Fibroblast of skin of left quadriceps (primary cell): ENCODE data around the gene SCYGR1.
"Not testable (repeated sequence)": the region's sequence is repeated elsewhere in the genome, so short reads cannot be mapped to it uniquely, and the experiment has no call there.

Experiments used
- DNase-seq, 2 experiments: peaks; one replicate each; pipeline ENCODE4 v3.0.0-alpha.2; 2013; ENCODE audit warnings: low read depth in 2 of 2

Gene SCYGR1

DNA sequence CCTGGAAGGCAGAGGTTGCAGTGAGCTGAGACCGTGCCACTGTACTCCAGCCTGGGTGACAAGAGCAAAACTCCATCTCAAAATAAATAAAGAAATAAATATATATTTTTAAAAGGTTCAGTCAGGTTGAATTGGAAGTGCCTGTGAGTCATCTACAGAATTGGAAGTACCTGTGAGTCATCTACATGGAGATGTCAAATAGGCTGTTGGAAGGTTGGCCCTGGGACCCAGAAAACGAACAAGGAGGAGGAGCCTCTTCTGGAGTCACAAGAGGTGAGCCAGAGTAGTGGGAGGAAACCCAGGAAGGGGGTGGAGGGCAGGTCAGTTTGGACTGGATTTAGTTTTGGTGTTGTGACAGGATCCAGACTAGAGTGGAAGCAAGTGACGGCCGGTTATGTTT lies 15.2 kb upstream of the SCYGR1 start:
- DNase-seq: no peak

DNA sequence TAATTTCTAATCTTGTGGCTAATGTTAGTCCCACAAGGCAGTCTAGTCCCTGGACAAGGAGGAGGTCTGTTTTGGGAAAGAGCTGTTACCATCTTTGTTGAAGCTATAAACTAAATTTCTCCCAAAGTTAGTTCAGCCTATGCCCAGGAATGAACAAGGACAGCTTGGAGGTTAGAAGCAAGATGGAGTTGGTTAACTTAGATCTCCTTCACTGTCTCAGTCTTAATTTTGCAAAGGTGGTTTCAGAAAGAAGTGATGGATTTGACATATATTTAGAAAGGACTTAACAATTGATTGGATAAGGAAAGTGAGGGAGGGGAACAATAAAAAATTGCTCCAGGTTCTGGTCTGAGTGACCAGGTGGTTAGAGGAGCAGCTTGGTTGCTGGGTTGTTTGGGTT lies 14.6 kb upstream of the SCYGR1 start:
- no peak for DNase-seq

GRCh38 chr2:227401550-227401949 lies 13.8 kb upstream of the SCYGR1 start:
- no peak for DNase-seq

GRCh38 chr2:227398684-227399670 lies 11.2 kb upstream of the SCYGR1 start:
- DNase-seq: no peak

DNA sequence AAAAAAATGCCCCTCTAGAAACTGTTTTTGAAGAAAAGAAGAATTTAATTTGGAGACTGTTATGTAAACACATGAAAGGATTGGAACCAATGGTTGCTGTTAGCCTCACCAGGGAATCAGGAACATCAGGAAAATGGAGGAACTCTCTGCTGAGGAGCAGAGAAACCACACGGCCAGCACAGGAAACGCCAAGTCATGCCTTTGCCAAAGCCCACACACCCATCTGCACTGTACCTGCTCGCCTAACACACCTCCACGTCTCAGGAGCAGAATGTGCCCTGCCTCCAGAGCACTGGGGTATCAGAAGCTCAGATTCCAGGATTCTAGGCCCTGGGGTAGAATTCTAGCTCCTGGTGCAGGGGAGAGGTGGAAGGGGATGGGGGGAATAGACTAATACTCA lies 9.8 kb upstream of the SCYGR1 start:
- DNase-seq: no peak

DNA sequence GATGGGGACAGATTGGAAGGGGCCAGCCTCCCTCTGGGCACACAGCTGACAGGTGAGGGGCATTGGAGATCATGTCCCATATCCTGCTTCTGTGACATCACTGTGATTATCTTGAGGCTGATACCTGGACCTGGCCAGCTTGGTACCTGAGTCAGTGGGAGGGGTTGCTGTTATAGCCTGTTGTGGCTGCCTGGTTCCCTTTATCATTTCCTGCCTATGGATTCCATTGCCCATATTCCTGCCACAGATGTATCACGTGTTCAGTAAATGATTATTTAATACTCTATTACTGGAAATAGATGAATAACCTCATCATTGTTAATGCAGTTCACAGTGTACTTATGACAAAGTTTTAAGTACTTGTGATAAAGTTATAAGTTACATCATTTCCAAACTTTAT lies 7.8 kb upstream of the SCYGR1 start:
- DNase-seq: no peak

- no peak for DNase-seq
Measured at GRCh38 chr2:227394401-227394800, 6.7 kb upstream of the SCYGR1 start.

- no peak for DNase-seq
Measured at GRCh38 chr2:227390468-227391256, 2.9 kb upstream of the SCYGR1 start.

DNA sequence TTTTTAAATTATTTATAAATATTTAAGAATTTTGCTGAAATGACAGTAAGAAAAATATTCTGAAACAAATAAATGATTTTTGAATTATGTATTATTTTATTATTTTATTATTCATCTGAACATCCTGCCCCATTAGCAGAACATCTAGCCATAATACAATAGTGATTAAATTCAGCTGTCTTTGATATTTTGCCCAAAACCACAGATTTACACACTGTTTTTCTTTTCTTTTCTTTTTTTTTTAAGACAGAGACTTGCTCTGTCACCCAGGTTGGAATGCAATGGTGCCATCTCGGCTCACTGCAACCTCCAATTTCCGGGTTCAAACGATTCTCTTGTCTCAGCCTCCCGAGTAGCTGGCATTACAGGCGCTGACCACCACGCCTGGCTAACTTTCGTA lies 1.9 kb upstream of the SCYGR1 start:
- no peak for DNase-seq

- no peak for DNase-seq
Measured at GRCh38 chr2:227389231-227389630, 1.5 kb upstream of the SCYGR1 start.

- DNase-seq: peak; percentile 85 to 86
Measured at GRCh38 chr2:227388537-227389011, 825 bp upstream of the SCYGR1 start.

- no peak for DNase-seq
Measured at GRCh38 chr2:227386630-227387029, 1.1 kb downstream of the SCYGR1 start.

GRCh38 chr2:227383686-227384085 lies 4.1 kb downstream of the SCYGR1 start:
- DNase-seq: no peak

- DNase-seq: not testable (repeated sequence)
Measured at GRCh38 chr2:227382241-227382835, 5.4 kb downstream of the SCYGR1 start.

DNA sequence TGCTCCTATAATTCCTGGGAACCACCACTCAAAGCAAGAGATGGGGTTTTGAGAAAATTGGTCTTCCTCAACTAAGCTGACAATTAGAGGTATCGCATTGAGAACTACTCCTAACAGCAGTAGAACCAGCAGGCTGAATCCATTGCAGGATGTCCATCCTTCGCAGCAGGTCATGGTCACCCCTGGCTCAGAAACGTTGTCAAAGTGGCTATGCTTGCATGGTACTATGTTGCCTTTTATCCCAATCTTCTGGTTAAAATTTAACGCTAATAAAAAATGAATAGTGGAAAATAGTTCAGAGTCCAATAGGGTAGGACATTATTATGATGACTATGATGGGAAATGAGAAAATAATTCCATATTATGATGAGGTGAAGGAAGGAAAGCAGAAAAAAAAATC lies 8.7 kb downstream of the SCYGR1 start, which contains the start of gene TM4SF20:
Gene TM4SF20, minus strand, starts transcription at position 212 of the 400 bp plus-strand sequence. Its CDS starts 38 bp downstream, at position 174.
- DNase-seq: no peak

GRCh38 chr2:227378371-227378782 lies 9.4 kb downstream of the SCYGR1 start:
- no peak for DNase-seq

- DNase-seq: no peak
Measured at GRCh38 chr2:227377467-227378351, 10.0 kb downstream of the SCYGR1 start.

- no peak for DNase-seq
Measured at GRCh38 chr2:227376656-227377396, 10.9 kb downstream of the SCYGR1 start.

DNA sequence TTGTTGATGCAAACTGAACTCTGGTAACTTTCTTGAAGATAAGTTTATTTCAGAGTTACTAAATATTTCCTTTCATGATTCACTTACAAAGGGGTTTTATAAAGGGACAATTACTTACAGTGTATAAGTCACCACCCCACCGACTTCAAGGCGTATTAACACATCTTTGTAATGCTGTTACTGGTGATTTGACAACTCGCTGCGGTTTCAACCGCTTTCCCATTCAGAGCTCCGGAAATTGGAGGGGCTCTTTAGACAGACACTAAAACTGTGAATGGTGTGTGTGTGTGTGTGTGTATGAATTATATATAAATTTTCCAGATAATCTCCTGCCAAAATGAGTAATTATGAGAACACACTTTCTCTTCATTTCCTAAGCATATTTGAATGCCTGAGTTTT lies 13.6 kb downstream of the SCYGR1 start:
- DNase-seq: no peak

- no peak for DNase-seq
Measured at GRCh38 chr2:227373389-227373788, 14.4 kb downstream of the SCYGR1 start.
